Spinal cord (tissue), 10 donors: Measurements from ENCODE around the gene MPDU1. TPM values are rescaled to one million over a fixed set of nuclear protein-coding genes. Genes with fewer than 3 reads are reported as not detected.
"Not testable (repeated sequence)": the region's sequence is repeated elsewhere in the genome, so short reads cannot be mapped to it uniquely, and the experiment has no call there.

ENCODE experiments used
- DNase-seq, 6 donors: peaks; one replicate each; pipeline versions ENCODE4 v3.0.0 to v3.0.0-alpha.2; 2013 to 2015; ENCODE audit warnings: low spot score in 6 of 6, low read depth in 4 of 6
- H3K27ac ChIP-seq: one replicate; pipeline ENCODE4 v1.5.1; 2013; ENCODE audit warnings: low read depth, low read length, control low read depth
- H3K27me3 ChIP-seq: one replicate; pipeline ENCODE4 v1.6.1; 2013; ENCODE audit warnings: low read length; ENCODE audit not compliant: control insufficient read depth, insufficient read depth
- H3K36me3 ChIP-seq: one replicate; pipeline ENCODE4 v1.6.1; 2013; ENCODE audit warnings: low read length; ENCODE audit not compliant: control insufficient read depth, insufficient read depth
- H3K4me1 ChIP-seq: one replicate; pipeline ENCODE4 v1.6.1; 2013; ENCODE audit warnings: low read length; ENCODE audit not compliant: control insufficient read depth, insufficient read depth
- H3K4me3 ChIP-seq: one replicate; pipeline ENCODE4 v1.5.1; 2013; ENCODE audit warnings: low read depth, low read length, control low read depth
- H3K9me3 ChIP-seq: one replicate; pipeline ENCODE4 v1.6.1; 2013; ENCODE audit warnings: low read length; ENCODE audit not compliant: control insufficient read depth, insufficient read depth
- WGBS: methylation state at CpG from one replicate; pipeline ENCODE4 v1.1.5; 2013; ENCODE audit warnings: missing lambda C conversion rate; ENCODE audit not compliant: insufficient coverage; 5-methylcytosine and 5-hydroxymethylcytosine counted together
- polyA plus RNA-seq, 2 donors: library from polyadenylated mRNA; unstranded; fragments of 120-200 nt; gene quantifications; one replicate each; pipeline ENCODE4 v1.2.1, GENCODE V29; 2013; ENCODE audit not compliant: insufficient read length in 2 of 2
- total RNA-seq, 2 donors: library from RNA; depleted of rRNA in 1 of 2; stranded (reverse); fragments of 120-200 nt in 1 of 2; fragments of >200 nt in 1 of 2; gene quantifications; one replicate each; pipeline versions ENCODE4 v1.2.3 to v1.2.4, GENCODE V29; 2013 to 2014
- donor health status: healthy.

The MPDU1 gene
- total and polyA plus RNA-seq, 4 donors = 41.2 to 96.7 (median 84.9) TPM

DNA sequence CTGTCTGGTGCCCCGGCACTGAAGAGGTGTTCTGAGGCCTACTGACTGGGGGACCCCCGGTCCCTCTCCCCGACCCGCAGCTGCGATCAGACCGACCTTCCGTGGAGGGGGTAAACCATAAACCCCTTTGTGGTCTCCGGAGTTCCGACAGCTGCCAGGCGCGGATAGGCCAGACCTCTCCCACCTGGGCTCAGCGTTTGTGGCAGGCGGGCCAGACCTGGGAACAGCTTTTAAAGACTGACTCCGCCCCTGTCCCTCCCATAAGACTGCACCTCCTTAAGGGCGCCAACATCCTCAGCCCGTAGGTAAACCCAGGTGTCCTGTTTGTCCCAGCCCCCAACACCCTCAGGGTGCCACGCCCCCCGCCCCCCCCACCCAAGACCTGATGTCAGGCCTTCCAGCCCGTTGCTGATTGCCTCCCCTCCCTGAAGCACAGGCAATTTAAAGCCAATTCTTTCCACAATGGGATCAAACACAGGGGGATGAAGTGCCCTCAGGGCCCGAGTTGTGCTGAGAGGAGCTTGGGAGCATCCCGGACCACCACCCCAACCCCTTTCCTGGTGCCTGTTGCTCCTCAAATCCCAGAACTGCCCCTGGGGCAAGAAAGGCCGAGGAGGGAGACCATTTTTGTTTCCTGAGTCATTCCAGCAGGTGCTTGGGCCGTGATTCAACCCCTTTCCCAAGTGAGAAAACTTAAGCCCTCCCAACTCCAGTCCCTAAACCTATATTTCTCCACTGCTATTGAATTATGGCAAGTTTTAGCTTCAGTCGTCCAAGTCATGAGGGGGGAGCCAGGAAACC lies 6.4 kb downstream of the MPDU1 start, which contains the start of gene SOX15:
Gene SOX15, minus strand, starts transcription at position 204 of the 801 bp plus-strand sequence. CDS start 418 bp downstream, outside the sequence.
- Histone ChIP-seq H3K9me3 (no peaks in the 10 kb centered on the region), H3K36me3 (peaks cover 99% of the 10 kb centered on the region), H3K27me3 (no peaks in the 10 kb centered on the region), H3K4me3 (peak within 1 kb of the TSS; percentile 64), H3K27ac (peak within 1 kb of the TSS; percentile 52), H3K4me1 (peaks cover 30% of the 10 kb centered on the region)
- no peak for DNase-seq
- 50% methylated on average over 21 of the region's 24 CpGs for WGBS

DNA sequence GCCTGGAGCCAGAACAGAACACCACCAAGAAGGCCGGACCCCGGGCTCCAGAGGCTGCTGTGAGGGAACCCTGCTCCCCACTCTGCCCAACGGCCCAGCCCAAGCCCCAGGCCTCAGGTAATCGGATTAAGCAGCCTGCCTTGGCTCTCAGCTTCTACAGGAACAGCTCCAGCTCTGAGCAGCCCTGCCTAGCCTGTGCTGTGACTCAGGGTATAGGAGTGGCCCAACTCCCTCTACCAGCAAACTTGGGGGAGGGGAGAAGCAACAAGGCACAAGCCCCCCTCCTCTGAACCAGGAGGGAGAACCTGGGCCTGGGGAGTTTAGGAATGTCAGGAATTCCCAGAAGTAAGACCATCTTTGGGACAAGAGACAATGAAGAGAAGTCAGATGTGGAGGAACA lies 7.1 kb downstream of the MPDU1 start:
- Histone ChIP-seq H3K36me3 (peaks cover 99% of the 10 kb centered on the region), H3K27ac (no peak overlapping the region), H3K9me3 (no peaks in the 10 kb centered on the region), H3K27me3 (no peaks in the 10 kb centered on the region), H3K4me1 (peaks cover 24% of the 10 kb centered on the region), H3K4me3 (no peak overlapping the region)
- no peak for DNase-seq
- 67% methylated on average over 4 of the region's 4 CpGs for WGBS

DNA sequence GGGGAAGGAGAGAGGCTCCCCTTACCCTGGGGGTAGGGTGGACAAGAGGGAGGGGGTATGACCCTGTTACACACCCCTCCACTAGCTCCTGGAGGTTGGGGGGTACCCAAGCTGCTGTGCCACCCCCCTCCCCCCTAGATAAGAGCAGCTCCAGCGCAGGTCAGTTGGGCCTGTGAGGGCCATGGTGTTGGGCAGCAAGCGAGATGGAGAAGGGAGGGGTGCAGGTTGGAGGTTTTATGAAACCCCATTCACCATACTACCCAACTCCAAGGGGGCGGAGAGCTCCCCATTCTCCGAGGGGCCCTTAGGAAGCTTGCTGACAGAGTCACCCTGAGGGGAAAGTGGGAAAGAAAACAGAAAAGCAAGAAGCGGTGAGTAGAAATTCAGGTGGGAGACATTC lies 7.9 kb downstream of the MPDU1 start:
- no peaks in the 10 kb centered on the region for H3K27me3 ChIP-seq
- H3K36me3 ChIP-seq = peaks cover 99% of the 10 kb centered on the region
- 100% methylated on average over 1 of the region's 5 CpGs for WGBS
- H3K27ac ChIP-seq = no peak overlapping the region
- DNase-seq = no peak
- H3K4me1 ChIP-seq = peaks cover 24% of the 10 kb centered on the region
- no peaks in the 10 kb centered on the region for H3K9me3 ChIP-seq
- H3K4me3 ChIP-seq = no peak overlapping the region

DNA sequence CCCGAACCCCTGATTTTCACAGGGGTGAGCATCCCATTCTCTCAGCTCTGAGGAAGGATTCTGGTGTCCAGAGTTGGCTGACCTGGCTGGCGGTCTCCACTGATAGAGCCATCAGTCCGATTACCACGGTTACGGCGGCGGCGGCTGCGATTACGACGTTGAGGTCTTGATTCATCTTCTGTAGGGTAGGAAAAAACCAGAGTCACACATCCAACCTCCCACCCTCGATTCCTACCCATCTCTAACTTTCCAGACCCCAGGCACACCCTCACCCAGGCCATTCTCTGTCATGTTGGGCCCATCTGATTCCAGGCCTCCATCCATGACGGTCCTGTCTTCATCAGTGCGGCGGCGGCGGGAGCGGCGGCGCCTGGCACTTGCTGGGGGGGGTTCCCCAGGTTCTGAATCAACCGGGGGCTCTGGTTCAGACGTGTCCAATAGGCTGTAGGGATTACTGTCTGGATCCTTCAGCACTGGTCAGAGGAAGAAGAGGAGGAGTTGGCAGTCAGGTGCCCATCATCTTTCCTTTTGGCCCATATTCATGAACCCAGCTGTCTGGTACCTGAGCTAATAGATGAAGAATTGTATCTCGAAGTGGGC lies 8.9 kb downstream of the MPDU1 start:
- DNase-seq = no peak
- no peaks in the 10 kb centered on the region for H3K27me3 ChIP-seq
- H3K4me1 ChIP-seq = peaks cover 24% of the 10 kb centered on the region
- H3K9me3 ChIP-seq = no peaks in the 10 kb centered on the region
- H3K27ac ChIP-seq = no peak overlapping the region
- no peak overlapping the region for H3K4me3 ChIP-seq
- WGBS = 94% methylated on average over 10 of the region's 23 CpGs
- H3K36me3 ChIP-seq = peaks cover 97% of the 10 kb centered on the region

DNA sequence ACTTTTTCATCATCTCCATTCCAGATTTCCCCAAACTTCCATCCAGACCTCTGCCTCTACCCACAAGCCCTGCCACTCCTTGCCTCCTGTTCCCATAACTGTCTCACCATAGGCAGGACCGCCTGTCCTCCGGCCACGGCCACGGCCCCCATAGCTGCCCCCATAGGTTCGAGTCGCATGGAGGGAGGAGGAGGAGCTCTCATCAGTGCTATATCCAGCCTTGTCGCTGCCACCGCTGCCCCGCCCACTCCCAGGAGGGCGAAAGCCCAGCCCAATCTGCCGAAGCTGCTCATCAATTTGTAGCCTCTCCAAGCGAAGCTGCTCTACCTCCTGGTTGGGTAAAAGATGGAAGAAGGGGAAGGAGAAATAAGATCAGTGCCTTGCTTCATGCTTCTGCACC lies 9.6 kb downstream of the MPDU1 start:
- H3K27me3 ChIP-seq = no peaks in the 10 kb centered on the region
- WGBS = 90% methylated on average over 2 of the region's 12 CpGs
- no peaks in the 10 kb centered on the region for H3K9me3 ChIP-seq
- DNase-seq = no peak
- H3K4me3 ChIP-seq = no peak overlapping the region
- H3K36me3 ChIP-seq = peaks cover 94% of the 10 kb centered on the region
- peaks cover 17% of the 10 kb centered on the region for H3K4me1 ChIP-seq
- no peak overlapping the region for H3K27ac ChIP-seq

DNA sequence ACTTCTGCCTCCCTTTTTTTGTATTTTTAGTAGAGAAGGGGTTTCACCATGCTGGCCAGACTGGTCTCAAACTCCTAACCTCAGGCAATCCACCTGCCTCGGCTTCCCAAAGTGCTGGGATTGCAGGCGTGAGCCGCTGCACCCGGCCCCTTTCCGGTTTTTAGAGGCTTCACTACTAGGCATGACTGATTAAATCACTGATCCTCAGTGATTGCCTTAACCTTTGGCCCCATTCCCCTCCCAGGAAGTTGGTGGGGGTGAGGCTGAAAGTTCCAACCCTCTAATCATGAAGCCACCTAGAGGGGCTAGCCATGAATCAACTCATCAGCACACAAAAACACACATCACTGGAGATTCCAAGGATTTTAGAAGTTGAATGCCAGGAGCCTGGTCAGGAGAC lies 13.9 kb downstream of the MPDU1 start:
- H3K36me3 ChIP-seq = peaks cover 94% of the 10 kb centered on the region
- H3K27me3 ChIP-seq, H3K27ac ChIP-seq, H3K4me1 ChIP-seq, H3K9me3 ChIP-seq, H3K4me3 ChIP-seq, DNase-seq: not testable (repeated sequence)
- WGBS = no CpG with 5 or more reads among the region's 5 CpGs

DNA sequence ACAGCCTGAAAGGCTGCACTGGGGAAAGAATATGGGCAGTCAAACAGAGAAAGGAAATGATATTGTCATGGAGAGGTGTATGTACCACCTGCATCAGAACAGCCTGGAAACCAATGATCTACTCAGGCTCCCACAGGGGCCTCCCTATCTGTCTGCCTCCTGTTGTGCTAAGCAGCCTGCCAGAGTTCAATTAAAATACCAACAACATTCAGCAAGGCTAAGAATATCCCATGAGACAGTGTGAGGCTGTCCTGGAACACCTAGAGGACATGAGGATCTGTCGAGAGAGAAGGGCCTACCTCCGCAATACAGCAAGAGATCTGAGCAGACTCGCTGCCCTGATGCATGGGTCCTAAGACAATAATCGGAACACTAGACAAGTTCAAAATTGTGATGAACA lies 22.6 kb downstream of the MPDU1 start:
- Histone ChIP-seq H3K9me3 (no peaks in the 10 kb centered on the region), H3K27me3 (no peaks in the 10 kb centered on the region), H3K4me3 (no peak overlapping the region), H3K36me3 (peaks cover 48% of the 10 kb centered on the region), H3K4me1 (peaks cover 2% of the 10 kb centered on the region), H3K27ac (no peak overlapping the region)
- no peak for DNase-seq
- 100% methylated on average over 2 of the region's 4 CpGs for WGBS

DNA sequence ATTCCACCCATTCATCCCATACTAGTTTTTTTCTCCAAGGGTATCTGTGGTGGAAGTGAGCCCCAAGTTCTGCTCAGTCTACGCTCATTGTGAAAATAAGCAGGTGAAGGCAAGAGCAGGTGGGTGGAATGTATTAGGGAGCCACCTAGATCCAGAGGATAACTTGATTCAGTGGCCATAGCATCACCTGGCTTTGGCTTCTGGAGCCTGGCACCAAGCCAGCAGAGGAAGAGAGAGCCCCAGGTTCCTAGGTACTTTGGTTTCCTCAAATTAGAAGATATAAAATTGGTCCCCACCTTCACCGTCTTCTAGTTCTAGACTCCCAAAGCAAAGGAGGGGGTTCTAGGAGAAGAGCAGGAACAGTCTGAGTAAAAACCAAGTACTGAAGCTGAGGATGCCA lies 27.0 kb downstream of the MPDU1 start:
- no peak for DNase-seq
- Histone ChIP-seq H3K4me1 (peaks cover 16% of the 10 kb centered on the region), H3K9me3 (no peaks in the 10 kb centered on the region), H3K27me3 (no peaks in the 10 kb centered on the region), H3K27ac (no peak overlapping the region), H3K4me3 (no peak overlapping the region), H3K36me3 (peaks cover 11% of the 10 kb centered on the region)
- WGBS = 100% methylated on average over 1 of the region's 2 CpGs

DNA sequence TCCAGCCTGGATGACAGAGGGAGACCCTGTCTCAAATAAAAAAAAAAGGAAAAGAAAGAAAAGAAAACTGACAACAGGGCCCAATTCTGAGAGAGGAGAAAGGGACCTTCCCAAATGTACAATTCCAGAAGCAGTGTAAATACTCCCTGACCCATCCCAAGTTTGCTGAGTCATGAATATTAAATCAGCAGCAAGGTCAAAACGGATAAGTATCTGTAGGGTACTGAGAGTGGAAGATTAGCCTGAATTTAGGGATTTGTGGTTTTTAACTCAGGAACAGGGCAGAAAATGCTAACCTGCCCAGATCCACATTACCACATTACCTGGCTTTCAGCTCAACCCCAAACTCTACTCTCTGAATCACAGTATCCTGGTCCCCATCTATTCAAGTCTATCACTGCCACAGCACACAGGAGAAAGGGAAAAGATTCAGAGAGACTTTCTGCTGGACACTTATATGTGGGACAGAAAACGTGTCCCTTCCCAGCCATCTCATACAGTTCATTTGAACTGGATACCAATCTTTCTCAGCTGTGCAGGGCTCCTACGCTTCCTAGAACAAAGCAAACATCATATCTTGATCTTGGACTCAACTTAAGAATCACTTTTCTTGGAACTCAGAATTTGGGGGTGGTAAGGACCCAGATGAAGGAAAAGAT lies 28.1 kb downstream of the MPDU1 start:
- no peaks in the 10 kb centered on the region for H3K9me3 ChIP-seq
- H3K27me3 ChIP-seq = no peaks in the 10 kb centered on the region
- H3K27ac ChIP-seq = no peak overlapping the region
- no CpG with 5 or more reads among the region's 3 CpGs for WGBS
- H3K4me1 ChIP-seq = peaks cover 16% of the 10 kb centered on the region
- DNase-seq = no peak
- no peak overlapping the region for H3K4me3 ChIP-seq
- H3K36me3 ChIP-seq = peaks cover 8% of the 10 kb centered on the region
